Activated CD8-positive, alpha-beta memory T cell treated with anti-CD3 and anti-CD28 coated beads, Interleukin-2, amount 50 U/mL, for 4 hours (primary cell): ENCODE measurements around the gene PCYT1A.
"Not testable (repeated sequence)": the region's sequence is repeated elsewhere in the genome, so short reads cannot be mapped to it uniquely, and the experiment has no call there.

Experiments
- DNase-seq: peaks from one replicate; pipeline ENCODE4 v3.0.0-alpha.2; 2020

The PCYT1A gene

DNA sequence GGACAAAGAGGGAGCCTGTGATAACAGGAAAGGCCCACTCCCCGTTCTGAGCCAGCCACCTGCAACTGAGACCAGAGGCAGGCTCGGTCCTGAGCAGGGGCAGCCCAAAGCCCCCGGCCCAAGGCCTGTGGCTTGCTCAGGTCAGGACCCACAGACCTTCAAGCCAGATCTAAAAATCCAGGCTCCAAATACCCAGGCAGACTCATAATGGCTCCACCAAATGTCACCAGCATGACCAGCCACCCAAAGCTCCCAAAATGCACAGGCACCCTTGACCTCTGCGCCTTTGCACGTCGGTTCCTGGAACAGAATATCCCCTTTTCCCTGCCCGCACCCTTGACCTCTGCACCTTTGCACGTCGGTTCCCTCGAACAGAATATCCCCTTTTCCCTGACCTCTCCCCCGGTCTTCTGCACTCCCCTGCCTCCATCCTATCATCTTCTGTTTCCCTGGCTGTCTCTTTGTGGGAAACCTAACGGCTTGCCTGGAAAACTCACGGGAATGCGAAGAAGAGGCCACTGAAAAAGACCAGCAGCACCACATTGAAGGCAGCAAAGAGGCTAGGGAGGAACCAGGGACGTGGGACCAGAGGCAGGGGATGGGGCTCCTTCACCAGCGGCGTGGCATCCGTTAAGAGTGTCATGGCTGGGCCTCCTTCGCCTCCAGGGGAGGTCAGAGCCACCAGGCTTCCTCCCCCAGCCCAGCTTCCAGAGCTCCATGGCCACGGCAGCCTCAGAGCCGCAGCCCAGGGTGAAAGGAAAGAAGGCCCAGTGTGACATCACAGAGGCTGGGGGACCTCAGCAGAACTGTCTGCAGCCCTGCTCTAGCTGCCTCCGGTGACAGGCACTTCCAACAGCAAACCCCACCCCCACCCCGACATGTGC, 76.6 kb downstream of the PCYT1A start, which contains the start of gene ZDHHC19:
TSS of gene ZDHHC19 (minus strand) at position 728 of the 884 bp plus-strand sequence. CDS start at position 643, 85 bp downstream.
- DNase-seq = no peak

DNA sequence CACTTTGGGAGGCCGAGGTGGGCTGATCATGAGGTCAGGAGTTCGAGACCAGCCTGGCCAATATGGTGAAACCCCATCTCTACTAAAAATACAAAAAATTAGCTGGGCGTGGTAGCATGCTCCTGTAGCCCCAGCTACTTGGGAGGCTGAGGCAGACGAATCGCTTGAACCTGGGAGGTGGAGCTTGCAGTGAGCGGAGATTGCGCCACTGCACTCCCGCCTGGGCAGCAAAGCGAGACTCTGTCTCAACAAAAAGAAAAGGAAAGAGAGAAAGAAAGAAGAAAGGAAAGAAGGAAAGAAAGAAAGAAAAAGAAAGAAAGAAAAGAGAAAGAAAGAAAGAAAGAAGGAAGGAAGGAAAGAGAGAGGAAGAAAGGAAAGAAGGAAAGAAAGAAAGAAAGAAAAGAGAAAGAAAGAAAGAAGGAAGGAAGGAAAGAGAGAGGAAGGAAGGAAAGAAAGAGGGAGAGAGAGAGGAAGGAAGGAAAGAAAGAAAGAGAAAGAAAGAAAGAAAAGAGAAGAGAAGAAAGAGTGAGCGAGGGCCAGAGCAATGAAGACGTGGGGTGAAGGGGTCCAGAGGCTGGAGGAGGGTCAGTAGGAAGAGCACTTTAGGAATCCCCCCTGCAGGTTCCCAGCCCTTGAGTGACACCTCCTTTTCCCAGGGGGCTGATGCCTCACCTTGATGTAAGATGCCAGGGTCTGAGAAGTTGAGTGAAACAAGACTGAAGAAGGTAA, 77.4 kb downstream of the PCYT1A start:
- not testable (repeated sequence) for DNase-seq

DNA sequence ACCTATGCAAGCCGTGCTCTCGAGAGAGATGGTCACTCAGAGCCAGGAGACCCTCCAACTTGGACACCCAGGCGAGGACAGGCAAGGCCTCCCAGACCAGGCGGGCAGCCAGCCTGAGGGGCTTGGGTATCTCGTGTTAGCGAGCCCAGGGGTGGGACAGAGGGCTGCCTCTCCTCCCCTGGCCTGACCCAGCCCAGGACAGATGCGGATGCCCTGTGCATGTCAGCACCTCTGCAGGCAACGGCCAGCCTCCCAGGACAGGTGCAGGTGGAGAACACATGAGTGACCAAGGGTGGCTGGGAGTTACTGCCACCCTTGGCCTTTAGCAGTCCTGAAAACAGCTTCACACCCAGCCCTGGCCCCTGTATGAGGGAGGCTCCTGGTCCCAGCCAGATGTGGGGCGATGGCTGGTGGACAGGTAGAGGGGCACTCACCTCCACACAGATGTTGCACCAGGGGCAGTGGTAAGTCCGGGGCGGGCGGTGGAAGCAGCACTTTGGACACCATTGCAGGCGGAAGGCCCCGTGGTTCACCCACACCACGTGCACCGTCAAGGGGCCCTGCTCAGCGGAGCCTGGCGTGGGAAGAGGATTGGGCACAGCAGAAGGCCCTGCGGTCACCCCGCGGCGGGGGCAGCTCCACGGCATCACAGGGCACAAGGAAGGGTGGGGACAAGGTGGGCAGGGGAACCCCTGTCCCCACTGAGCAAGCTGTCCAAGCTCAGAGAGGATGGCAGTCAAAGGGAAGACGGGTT, 78.4 kb downstream of the PCYT1A start:
- DNase-seq = no peak

DNA sequence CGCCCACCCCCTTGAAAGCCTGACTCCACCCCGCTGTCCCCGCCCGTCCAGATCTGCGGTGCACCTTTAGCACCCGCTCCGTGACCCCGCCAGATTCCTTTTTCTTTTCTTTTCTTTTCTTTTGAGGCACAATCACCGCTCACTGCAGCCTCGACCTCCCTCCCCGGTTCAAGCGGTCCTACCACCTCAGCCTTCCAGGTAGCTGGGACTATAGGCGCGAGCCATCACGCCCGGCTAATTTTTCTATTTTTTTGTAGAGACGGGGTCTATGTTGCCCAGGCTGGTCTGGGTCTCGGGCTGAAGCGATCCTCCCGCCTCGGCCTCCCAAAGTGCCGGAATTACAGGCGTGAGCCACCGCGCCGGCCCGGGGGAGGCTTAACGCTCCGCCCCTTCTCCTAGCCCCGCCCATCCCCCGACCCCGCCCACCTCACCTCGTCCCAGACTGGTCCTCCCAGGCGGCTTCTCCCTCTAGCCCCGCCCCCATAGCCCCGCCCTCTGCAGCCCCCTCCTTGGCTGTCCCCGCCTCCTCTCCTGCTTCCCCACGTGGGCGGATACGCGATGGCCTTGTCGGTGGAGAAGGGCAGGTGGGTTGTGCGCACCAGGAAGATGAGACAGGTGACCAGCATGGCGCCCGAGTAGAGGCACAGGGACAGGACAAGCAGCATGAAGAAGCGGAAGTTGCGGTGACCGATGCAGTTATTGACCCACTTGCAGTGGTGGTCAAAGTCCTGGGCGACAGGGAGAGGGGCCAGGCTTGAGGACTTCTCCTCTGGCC, 79.5 kb downstream of the PCYT1A start:
- peak; percentile 54 for DNase-seq

DNA sequence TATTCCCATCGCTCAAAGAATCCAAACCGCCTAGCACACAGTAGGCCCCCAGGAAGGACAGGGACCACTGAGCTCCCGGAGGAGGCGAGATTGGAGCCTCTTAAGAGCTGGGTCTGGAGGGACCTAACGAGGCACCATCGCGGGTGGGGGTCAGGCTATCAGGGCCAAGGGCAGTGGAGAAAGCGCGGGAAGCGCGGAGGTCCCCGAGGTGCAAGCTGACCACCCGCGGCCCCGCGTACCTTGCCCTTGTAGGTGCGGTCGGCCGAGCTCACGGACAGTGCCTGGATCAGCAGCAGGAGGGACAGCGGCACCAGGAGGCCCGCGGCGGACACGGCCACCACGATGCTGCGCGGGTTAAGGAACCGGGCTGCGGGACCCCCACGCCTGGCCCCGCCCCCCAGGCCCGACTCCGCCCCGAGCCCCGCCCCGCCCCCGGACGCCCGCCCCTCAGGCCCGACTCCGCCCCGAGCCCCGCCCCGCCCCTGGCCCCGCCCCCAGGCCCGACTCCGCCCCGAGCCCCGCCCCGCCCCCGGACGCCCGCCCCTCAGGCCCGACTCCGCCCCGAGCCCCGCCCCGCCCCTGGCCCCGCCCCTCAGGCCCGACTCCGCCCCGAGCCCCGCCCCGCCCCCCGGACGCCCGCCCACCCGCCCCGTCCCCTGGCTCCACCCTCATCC, 80.2 kb downstream of the PCYT1A start:
- DNase-seq = no peak

DNA sequence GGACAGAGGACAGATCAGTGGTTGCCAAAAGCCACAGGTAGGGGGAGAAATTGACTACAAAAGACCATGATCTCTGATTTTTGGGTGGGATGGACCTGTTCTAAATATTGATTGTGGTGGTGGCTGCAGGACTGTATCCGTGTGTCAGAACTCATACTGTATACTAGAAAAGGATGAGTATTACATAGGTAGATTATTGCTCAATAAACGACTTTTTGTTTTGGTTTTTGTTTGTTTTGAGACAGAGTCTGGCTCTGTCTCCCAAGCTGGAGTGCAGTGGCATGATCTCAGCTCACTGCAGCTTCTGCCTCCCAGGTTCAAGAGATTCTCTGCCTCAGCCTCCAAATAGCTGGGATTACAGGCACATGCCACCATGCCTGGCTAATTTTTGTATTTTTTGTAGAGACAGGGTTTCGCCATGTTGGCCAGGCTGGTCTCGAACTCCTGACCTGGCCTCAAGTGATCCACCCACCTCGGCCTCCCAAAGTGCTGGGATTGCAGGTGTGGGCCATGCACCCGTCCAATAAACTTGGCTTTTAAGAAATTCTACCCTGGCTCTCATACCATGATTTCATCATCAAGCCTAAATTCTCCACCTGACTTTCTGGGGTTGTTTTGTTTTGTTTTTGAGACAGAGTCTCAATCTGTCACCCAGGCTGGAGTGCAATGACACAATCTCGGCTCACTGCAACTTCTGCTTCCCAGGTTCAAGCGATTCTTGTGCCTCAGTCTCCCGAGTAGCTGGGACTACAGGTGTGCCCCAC, 81.9 kb downstream of the PCYT1A start:
- DNase-seq = not testable (repeated sequence)

DNA sequence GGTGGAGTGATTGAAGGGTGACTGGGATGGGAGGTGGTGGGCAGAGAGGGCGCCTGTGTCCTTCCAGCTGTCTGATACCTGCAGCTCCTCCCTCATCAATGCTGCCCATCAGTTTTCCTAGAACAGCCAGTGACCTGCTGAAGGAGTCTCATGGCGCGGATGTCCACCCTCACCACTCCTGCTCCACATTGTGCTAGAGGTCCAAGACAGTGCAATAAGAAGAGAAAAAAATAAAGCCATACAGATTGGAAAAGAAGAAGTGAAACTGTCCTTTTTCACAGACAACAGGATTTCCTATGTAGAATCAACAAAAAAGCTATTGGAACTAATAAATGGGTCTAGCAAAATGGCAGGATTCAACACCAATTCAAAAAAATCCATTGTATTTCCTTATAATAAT, 83.7 kb downstream of the PCYT1A start:
- no peak for DNase-seq

DNA sequence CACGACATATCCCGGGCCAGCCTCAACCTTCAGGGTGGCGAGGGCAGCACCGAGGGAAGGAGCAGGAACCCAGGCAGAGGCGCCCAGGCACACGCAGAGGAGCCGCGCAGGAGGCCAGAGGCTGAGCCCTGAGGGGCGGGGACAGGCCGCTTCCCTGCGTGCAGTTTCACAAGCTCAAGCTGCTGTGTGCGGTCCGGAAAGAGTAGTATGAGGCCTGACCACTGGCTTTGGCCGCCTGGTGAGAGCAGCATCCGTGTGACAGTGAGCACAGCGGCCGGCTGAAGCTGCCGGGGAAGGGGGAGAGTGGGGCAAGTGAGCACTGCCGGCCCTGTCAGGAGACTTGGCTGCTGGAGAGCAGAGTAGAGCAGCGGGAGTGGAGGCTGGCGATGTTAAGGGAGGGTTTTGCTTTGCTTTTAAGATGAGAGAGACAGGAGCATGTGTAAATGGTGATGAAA, 85.0 kb downstream of the PCYT1A start:
- no peak for DNase-seq

DNA sequence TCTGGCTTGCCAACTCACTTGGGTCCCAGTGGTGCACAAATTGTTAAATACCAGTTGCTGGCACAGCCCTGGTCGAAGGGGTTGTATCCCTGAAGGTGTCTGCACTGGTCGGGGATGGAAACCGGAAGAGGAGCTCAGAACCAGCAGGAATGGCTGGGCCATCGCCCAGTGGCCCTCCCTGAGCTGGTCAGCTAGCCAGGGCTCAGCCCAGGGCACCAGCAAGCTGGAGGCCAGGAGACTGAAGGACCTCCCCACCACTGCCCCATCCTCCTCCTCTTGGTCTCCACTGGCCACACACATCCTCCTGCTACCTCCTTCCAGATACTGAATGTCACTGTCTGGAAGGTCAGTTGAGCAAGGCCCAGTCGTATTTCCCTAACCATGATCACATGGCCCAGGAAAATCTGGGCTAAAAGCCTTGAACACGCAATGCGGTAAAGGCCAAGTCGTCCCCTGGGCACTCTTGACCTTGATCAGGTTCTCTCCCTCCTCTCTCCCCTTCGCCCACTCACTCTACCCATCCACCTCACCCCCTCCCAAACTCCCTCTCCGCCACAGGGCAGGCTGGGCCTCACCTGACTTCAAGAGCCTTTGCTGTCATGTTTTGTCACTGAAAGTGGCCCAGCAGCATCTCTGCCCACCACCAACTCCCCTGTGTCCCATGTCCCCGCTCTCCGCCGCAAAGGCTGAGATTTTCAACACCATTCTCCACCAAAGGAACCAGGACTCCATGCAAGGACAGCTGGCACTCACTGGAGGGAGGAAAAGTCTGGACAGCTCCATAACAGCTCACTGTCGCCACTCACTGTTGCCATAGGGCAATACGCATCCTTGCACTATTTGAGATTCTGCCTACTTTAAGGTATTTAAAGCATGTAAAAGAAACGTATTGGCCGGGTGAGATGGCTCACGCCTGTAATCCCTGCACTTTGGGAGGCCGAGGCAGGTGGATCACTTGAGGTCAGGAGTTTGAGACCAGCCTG, 88.5 kb downstream of the PCYT1A start:
- DNase-seq = no peak

DNA sequence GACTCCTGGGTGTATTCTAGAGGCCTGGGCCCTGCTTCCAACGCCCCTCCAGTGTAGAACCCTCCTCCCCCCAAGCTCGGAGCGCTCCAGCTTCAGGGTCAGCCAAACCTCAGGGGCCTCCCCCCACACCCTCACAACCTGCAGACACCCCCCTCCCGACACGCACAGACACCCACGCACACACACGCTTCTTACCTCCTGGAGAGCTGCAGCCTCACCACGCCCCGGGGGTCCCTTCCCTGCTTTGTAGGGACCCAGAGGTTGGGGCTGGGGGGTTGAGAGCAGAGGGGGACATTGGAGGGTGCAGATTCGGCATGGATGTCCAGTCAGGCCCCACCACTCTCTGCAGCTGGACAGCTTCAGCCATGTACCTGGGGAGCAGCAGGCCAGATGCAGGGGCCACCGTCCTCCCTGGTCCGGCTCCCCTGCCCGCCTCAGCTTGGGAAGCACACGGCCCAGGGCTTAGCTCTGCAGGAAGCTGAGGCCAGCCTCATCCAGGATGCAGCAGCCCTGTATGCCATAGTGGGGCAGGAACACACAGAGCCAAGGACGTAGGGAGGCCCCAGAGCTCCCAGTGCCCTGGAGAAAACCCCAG, 89.3 kb downstream of the PCYT1A start:
- DNase-seq = no peak

DNA sequence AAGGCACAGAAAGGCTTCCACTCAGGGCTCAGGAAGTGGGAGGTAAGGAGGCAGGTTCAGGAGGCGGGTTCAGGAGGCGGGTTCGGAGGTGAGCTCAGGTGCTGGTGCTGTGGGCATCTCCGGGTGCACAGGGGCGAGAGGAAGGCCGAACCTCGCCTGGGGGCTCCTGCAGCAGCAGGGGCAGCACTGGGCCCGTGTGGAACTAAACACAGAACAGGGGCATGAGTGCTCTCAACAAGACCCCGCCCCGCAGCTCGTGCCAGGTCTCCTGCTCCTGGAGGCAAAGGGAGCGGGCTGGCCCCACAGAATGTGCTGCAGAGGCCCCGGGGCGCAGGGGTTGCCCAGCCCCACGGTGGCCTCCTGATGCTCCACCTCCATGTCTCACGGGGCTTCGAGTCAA, 90.0 kb downstream of the PCYT1A start:
- DNase-seq = no peak

DNA sequence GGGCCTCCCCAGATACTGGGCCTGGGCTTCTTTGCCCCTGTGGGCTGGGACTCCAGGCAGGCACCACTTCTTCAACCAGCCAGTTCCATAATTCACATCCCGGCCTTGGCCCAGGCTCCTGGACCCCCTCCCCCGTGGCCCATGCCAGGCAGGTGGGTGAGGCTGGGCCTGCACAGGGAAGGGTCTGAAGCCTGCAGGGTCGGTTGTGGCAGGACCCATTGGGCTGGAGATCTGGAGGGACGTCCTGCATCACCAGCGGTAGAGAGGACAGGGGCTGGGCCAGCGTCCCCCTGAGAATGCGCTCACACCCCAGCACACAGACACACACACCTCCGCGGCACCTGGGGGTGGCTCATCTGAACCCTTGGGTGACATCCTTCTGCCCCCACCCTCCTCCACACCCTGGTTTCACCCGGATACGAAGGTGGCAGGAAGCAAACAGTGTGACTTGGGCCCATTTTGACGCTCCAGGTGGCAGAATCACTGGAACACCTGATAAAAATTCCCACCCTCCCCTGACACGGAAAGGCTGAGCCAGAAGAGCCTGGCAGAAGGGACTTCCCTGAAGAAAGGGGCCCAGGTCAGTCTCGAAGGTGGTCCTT, 91.8 kb downstream of the PCYT1A start:
- DNase-seq = no peak

DNA sequence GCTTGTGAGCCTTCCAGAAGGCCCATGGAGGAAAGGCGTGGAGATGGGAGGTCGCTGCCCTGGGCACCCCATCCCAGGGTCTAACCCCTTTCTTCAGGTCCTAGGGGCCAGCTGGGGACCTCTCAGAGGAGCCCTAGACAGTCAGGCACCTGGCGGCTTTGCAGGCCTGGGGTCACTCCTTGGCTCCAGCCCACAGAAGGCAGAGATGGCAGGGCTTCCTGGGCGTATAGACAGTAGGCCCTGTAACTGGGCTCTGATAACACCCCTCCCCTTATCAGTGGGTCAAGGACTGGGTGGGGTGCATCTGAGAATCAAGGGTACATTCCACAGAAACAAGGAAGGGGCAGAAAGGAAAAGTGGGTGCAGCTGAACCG, 93.0 kb downstream of the PCYT1A start:
- DNase-seq = no peak

DNA sequence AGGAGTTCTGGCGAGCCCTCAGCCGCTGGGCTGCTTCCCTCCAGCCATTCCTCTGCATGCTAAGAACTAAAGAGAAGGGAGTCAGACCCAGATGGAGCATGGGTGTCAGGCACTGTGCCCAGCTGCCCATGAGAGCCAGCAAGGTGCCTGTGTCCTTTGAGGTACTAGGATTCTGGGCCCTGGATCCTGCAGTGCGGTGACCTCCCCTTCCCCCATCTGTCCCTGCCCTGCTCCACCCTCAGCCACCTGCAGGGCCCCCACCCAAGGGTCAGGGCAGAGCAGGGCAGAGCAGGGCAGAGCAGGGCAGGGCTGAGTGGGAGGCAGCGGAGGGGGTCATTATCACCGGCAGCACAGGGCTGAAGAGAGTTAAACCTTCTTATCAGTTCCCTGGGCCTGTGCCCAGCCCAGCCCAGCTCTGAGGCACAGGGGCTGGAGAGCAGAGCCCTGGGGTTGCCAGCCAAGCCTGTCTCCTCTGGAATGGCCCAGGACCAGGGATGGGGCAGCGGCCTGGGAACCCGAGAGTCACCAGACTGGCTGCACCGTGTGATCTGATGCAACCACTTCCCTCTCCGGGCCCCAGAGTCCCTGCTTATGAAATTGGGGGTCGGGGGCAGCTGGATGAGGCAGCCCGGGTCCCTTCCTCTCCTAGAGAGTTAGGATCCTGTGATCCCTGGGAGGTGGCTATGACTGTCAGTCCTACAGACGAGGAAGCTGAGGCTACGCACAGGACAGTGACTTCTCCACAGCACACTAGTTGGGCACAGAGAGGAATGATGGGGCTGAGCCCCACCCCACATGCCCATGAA, 93.6 kb downstream of the PCYT1A start:
- no peak for DNase-seq

DNA sequence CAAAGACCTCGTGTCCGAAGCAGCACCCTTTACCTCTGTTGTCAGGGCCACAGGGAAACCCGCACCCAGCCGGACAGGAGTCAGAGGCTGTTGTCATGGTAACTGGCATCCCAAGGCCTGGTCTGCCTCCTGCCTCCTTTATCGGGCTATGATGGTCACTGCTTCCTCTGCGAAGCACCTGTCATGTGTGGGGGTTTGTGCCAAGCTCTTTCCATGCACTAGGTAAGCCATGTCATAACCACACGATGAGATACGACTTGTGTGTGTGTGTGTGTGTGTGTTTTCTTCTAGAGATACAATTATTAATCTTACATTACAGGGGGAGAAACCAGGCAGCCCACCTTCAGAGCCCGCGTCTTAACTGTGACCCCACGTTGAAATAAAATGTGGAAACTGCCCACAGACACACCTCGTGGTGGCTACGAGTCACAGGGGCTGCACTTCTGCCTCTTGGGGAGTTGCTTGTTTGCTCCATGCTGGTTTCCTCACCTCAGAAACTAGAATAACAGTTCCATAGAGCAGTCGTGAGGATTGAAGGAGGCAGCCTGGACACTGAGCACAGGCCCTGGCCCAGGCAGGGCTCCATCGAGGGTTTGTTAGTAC, 94.3 kb downstream of the PCYT1A start:
- no peak for DNase-seq

DNA sequence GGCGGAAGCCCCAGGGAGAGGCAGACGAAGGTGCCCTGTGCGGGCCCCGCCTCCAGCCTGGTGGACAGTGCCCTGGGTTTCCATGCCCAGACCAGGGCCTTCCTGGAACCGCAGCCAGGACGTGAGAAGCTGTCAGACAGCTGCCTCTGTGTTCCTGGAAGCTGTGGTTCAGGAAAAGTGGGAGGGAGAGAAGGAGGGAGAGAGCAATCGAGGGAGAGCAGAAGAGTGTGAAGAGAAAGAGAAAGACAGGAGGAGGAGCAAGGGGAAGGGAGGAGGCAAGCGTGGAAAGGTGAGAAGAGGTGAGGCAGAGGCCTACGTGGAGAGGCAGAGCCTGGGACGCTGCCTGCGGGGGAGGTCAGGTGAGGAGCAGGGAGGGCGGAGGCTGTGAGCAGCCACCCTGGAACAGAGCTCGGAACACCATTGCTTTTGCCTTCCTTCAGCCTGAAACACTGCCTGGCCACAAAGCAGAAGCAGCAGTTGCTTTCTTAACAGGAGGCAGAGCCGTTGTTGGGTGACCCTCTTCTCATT, 94.9 kb downstream of the PCYT1A start:
- no peak for DNase-seq

DNA sequence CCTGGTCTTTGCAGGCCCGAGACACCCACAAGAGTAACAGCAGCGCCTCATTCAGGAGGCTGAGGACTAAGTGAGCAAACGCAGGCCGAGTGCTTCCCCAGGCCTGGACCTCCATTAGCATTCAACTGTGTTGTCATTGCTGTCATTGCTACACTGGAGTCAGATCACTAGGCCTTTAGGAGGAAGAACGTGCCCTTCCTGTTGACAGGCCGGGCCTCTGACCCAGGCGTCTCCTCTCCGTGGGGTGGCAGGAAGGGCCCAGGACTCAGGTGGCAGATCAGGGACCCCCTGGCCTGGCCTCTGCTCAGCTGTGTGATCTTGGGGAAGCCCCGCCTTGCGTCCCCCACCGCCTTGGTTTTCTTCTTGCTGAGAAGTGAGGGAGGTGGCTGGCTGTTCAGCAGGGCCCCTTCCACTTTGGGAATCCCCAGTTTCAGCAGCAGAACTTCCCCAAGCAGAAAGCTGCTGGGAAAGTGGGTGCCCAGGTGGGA, 95.4 kb downstream of the PCYT1A start:
- DNase-seq = no peak
